ENCODE measurements around the gene C17orf75.
"Not testable (repeated sequence)": the region's sequence is repeated elsewhere in the genome, so short reads cannot be mapped to it uniquely, and the experiment has no call there.

Gene C17orf75

DNA sequence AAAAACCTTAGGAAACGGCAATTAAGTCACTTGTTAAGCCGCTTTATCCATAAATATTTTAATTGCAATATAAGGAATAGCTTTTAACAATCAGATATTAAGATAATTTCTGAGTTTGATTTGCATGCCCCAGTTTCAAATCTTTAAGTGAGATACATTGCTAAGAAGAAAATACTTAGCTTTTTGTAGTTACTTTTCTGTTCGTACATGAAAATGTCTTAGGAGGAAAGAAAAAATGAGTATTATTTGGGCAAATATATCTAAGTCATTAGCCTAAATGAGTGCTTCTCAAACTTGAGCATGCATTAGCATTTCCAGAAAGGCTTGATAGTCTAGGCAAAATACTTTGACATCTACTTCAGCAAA lies 14.4 kb upstream of the C17orf75 start:
- TF ChIP-seq, protein P1, sequence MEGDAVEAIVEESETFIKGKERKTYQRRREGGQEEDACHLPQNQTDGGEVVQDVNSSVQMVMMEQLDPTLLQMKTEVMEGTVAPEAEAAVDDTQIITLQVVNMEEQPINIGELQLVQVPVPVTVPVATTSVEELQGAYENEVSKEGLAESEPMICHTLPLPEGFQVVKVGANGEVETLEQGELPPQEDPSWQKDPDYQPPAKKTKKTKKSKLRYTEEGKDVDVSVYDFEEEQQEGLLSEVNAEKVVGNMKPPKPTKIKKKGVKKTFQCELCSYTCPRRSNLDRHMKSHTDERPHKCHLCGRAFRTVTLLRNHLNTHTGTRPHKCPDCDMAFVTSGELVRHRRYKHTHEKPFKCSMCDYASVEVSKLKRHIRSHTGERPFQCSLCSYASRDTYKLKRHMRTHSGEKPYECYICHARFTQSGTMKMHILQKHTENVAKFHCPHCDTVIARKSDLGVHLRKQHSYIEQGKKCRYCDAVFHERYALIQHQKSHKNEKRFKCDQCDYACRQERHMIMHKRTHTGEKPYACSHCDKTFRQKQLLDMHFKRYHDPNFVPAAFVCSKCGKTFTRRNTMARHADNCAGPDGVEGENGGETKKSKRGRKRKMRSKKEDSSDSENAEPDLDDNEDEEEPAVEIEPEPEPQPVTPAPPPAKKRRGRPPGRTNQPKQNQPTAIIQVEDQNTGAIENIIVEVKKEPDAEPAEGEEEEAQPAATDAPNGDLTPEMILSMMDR (conservative IDR thresholded peaks at IDR 0.05; ENCODE audit: low read depth), result no peak
- ChIA-PET CTCF (no interaction called here), POLR2A (ENCODE audit: low non-redundant PET) (no interaction called here)
- H3K27ac ChIP-seq, result no peak overlapping the region
- no peak for DNase-seq (ENCODE audit: low spot score)

DNA sequence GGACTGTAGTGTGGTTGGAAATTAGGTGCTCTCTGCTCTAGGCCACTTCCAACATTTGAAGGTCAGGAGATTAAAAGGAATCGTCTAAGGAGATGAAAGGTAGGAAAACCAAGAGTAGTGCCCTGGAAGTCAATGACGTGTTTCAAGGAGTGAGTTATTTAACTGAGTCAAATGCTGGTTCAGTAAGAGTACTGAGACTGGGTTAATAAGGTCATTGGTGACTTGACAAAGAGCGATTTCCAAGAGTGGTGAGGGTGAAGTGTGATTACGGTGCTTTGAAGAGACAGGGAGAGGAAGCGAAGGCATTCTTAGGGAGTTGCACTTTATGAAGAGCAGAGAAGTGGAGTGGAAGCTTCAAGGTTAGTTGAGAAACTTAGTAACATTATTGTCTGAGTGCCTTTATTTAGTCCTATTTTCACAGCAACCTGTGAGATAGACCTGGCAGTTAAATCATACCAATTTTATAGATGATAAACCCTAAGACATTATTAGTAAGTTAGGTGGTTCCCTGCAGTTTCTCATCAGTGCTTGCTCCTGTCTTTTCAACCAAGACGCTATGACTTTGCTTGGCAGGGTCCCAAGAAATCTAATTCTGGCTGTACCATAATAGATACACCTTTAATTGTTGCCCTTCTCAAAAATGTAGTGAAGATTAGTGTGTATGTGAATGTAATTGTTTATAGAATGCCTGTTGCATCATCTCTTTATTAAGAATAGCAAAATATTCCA lies 13.8 kb upstream of the C17orf75 start:
- ChIA-PET POLR2A (ENCODE audit: low non-redundant PET) (no interaction called here), CTCF (no interaction called here)
- DNase-seq (ENCODE audit: low spot score), result no peak
- no peak overlapping the region for H3K27ac ChIP-seq
- TF ChIP-seq, protein P1 (conservative IDR thresholded peaks at IDR 0.05; ENCODE audit: low read depth), result no peak

DNA sequence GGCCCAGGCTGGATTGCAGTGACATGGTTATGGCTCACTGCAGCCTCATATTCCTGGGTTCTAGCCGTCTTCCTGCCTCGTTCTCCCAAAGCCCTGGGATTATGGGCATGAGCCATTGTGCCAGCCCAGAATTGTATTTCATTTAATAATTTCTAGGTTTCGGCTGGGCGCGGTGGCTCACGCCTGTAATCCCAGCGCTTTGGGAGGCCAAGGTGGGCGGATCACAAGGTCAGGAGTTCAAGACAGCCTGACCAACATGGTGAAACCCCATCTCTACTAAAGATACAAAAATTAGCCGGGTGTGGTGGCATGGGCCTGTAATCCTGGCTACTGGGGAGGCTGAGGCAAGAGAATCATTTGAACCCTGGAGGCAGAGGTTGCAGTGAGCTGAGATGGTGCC lies 10.8 kb upstream of the C17orf75 start:
- H3K27ac ChIP-seq, result peak overlapping the region; percentile 42
- CTCF ChIA-PET; POLR2A ChIA-PET (ENCODE audit: low non-redundant PET); DNase-seq (ENCODE audit: low spot score): not testable (repeated sequence)

DNA sequence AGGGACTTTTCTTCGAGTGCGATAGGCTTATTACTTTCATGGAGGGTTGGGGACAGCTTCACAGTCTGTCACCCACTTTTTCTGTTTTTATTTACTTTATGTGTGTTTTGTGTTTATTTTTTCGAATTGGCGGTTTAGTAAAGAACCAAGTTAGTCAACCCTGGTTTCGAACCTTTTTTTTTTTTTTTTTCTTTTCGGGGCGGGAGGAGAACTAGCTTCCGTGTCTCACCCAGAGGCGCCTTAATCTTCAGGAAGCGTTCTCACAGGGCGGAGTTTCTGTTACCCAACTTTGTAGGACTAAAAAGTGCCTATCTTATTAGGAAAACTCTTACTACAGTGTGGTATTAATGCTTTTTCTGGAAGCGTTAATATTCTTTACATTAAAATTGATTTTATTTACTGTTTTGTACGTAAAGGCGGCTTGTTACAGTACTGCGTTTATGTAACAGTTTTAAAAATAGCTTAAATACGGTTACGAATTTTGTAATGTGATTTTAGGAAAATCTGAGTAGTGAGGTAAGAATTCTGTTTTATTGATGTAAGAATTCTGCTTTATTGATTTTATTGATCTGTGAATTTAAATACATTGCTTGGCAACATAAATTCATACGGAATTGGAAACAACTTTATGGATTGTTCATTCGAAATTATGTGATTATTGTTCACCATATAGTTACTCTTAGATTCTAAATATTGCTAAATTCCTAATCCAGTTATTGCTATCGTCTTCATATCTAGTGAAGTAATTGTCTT lies 8.9 kb upstream of the C17orf75 start:
- TF ChIP-seq, protein P1 (conservative IDR thresholded peaks at IDR 0.05; ENCODE audit: low read depth), result no peak
- POLR2A ChIA-PET (ENCODE audit: low non-redundant PET), result interaction anchor here (0.5 kb wide), 1 partner anchor 114 kb away, joined by 10 read pairs; no protein-coding TSS in a partner anchor
- peak overlapping the region; percentile 90 for H3K27ac ChIP-seq
- no peak for DNase-seq (ENCODE audit: low spot score)
- CTCF ChIA-PET, result interaction anchor here (0.8 kb wide), 1 partner anchor 15 kb away, joined by 3 read pairs; no protein-coding TSS in a partner anchor

DNA sequence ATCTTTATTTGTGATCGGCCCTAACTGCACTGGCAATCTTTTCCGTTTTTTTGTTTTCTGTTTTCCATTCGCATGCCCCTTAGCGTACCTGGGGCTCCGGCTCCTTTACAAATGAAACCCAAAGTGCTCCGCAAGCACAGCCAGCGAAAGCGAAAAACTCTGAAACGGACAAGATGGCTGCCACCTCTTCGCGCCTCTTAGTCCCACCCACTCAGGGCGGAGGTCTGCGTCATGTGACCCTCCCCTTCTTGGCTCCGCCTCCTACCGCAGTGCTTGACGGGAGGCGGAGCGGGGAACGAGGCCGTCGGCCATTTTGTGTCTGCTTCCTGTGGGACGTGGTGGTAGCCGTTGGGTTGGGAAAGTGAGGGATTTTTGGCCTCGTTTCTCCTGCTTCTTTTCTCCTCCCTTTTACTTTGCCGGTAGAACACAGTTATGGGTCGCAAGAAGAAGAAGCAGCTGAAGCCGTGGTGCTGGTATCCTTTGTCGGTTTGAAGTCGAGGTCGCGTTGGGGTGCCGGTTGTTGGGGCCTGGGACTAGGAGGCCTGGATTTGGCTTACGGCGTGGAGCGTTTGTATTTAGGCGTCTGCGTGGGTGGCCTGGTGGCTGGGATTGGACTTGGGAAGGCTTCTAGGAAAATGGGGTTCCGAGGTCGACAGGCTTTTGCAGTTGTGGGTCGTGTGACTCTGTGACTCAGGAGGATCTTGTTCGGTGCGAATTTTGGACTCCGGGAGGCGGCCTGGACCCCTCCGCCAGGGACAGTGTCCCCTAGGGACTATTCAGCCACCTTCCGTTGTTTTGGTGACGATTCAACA lies 8.1 kb upstream of the C17orf75 start, which contains the start of gene ZNF207:
Gene ZNF207 (plus strand): TSS at position 304 of the 812 bp plus-strand sequence. CDS start 129 bp downstream, at position 433.
- POLR2A ChIA-PET (ENCODE audit: low non-redundant PET), result no interaction called here

DNA sequence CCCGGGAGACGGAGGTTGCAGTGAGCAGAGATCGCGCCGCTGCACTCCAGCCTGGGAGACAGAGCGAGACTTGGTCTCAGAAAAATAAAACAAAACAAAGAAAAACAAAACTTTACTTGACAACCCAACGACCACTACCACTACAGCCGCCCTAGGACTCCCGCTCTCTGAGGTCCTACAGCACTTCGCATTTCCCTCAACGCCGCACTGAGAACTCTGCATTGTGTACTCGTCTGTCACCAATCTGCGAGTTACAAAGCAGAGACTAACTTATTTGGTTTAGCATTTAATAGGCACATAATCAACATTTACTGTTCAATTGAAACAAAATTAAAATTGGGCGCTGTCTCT lies 7.5 kb upstream of the C17orf75 start:
- POLR2A ChIA-PET (ENCODE audit: low non-redundant PET), result no interaction called here
- TF ChIP-seq, protein P1 (conservative IDR thresholded peaks at IDR 0.05; ENCODE audit: low read depth), result no peak
- no peak for DNase-seq (ENCODE audit: low spot score)
- CTCF ChIA-PET, result no interaction called here
- peak overlapping the region; percentile 90 for H3K27ac ChIP-seq

More for the DNA sequence above, 8.1 kb upstream of the C17orf75 start, which contains the start of gene ZNF207:
- CTCF ChIA-PET, result interaction anchor here (0.7 kb wide), 1 partner anchor 17 kb away, joined by 4 read pairs; no protein-coding TSS in a partner anchor
- peak; percentile 93 for DNase-seq (ENCODE audit: low spot score)
- TF ChIP-seq, protein P1 (conservative IDR thresholded peaks at IDR 0.05; ENCODE audit: low read depth), result no peak
- H3K27ac ChIP-seq, result peak within 1 kb of the TSS; percentile 90

All from RWPE1 (cell line).